ENCODE data around the gene RTP5. TPM values are rescaled to one million over a fixed set of nuclear protein-coding genes. Genes with fewer than 3 reads are reported as not detected.

The RTP5 gene
- total RNA-seq, 1 donor from 2014 or later = not detected

GRCh38 chr2:241837197-241837965 is 32.1 kb upstream of the RTP5 start:
- Mint-ChIP-seq H3K9me3 (peaks cover 5% of the 10 kb centered on the region), H3K27me3 (peaks cover 22% of the 10 kb centered on the region), H3K27ac (no peak overlapping the region), H3K4me3 (no peak overlapping the region), H3K4me1 (ENCODE audit: unreplicated experiment) (no peaks in the 10 kb centered on the region), H3K36me3 (no peaks in the 10 kb centered on the region)
- no peak for DNase-seq (ENCODE audit: extremely low spot score, unreplicated experiment)
- no peak for TF ChIP-seq CTCF (conservative IDR thresholded peaks at IDR 0.05)

DNA sequence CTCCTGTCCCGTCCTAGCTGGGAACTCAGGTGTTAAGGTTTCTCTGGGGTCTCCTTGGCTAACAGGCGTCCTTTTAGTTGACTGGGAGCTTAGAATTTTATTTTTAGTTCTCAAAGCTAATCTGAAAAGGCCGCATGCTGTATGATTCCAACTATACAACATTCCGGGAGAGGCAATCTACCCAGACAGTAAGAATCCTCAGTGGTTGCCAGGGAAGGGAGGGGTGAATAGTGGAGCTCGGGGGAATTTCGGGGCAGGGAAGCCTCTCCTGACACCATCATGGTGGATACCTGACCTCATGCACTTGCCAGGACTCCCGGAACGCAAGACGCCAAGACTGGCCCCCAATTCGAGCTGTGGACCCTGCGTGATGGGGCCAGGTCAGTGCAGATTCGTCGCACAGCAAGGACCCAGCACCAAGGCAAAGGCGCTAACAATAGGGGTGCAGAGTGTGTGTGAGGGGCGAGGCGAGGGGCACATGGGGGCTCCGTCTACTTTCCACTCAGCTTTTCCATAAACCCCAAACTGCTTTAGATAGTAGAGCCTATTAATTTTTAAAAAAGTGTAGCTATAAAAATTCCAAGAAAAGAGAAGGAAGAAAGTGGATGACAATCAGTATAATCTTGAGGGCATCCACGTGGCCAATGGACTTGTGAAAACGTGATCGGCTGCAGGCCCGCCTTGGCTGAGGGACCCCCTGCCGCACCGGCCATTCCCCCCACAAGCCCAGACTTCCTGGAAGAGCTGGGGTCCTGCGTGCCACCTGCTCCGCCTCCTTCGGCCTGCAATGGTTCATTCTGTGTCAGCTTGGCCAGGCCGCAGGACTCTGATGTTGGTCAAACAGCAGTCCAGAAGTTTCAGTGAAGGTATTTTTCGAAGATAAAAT is 28.1 kb upstream of the RTP5 start:
- Mint-ChIP-seq H3K4me3 (no peak overlapping the region), H3K27me3 (peaks cover 32% of the 10 kb centered on the region), H3K9me3 (no peaks in the 10 kb centered on the region), H3K36me3 (no peaks in the 10 kb centered on the region), H3K27ac (no peak overlapping the region), H3K4me1 (ENCODE audit: unreplicated experiment) (peaks cover 13% of the 10 kb centered on the region)
- DNase-seq (ENCODE audit: extremely low spot score, unreplicated experiment) = no peak
- TF ChIP-seq CTCF (conservative IDR thresholded peaks at IDR 0.05) = no peak

DNA sequence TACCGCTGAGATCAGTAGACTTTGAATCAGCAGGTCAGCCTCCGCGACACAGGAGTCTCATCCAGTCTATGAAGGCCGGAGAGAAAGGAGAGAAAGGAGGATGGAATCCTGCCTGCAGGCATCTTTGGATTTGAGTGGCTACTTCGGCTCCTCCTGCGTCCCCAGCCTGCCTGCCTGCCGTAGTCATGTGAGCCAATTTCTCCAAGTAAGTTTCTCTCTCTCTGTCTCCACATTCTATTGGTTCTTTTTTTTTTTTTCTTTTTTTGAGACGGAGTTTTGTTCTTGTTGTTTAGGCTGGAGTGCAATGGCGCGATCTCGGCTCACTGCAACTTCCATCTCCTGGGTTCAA is 27.5 kb upstream of the RTP5 start:
- no peak for TF ChIP-seq CTCF (conservative IDR thresholded peaks at IDR 0.05)
- peaks cover 31% of the 10 kb centered on the region for H3K27me3 Mint-ChIP-seq
- no peak overlapping the region for H3K27ac Mint-ChIP-seq
- no peaks in the 10 kb centered on the region for H3K36me3 Mint-ChIP-seq
- no peak overlapping the region for H3K4me3 Mint-ChIP-seq
- no peak for DNase-seq (ENCODE audit: extremely low spot score, unreplicated experiment)
- peaks cover 13% of the 10 kb centered on the region for H3K4me1 Mint-ChIP-seq (ENCODE audit: unreplicated experiment)
- H3K9me3 Mint-ChIP-seq = no peaks in the 10 kb centered on the region

DNA sequence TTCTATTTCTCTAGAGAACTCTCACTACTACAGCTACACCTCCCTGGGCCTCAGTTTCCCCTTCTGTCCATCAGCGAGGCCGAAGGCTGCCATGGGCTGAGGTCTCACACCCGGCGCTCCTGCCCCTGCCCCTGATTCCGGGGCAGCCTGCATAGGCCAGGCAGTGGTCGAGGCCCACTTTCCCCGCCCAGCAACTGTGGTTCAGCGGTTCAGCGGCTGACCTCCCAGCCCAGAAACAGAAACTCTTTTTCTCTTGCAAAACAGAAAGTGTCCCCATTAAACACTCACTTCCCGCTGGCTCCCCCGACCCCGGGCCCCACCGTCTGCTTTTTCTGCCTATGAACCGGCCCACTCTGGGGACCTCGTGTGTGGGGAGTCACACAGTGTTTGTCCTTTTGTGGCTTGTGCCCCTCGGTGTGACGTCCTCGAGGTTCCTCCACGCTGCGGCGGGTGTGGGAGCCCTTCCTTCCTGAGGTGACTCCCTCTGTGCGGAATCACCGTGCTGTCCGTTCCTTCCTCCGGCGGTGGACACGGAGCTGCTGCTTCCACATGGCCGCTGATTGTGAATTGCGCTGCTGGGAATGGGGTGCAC is 26.8 kb upstream of the RTP5 start:
- DNase-seq (ENCODE audit: extremely low spot score, unreplicated experiment) = peak; percentile 68
- no peak overlapping the region for H3K27ac Mint-ChIP-seq

More for the DNA sequence above, 26.8 kb upstream of the RTP5 start:
- no peaks in the 10 kb centered on the region for H3K36me3 Mint-ChIP-seq
- H3K4me3 Mint-ChIP-seq = peak overlapping the region; percentile 41
- TF ChIP-seq CTCF (conservative IDR thresholded peaks at IDR 0.05) = no peak
- H3K4me1 Mint-ChIP-seq (ENCODE audit: unreplicated experiment) = peaks cover 13% of the 10 kb centered on the region
- H3K27me3 Mint-ChIP-seq = peaks cover 25% of the 10 kb centered on the region
- H3K9me3 Mint-ChIP-seq = no peaks in the 10 kb centered on the region

Data from type B pancreatic cell (in vitro differentiated cells).